Peyer's patch (tissue), 4 donors: ENCODE measurements around the gene GPR183. TPM values are rescaled to one million over a fixed set of nuclear protein-coding genes. Genes with fewer than 3 reads are reported as not detected.

Experiments
- DNase-seq, 3 donors: peaks; one replicate each; pipeline ENCODE4 v3.0.0-alpha.2; 2017 to 2019
- H3K27ac ChIP-seq, 4 donors: fragments of 200-600 bp; sonication (generic); one replicate each; pipeline ENCODE4 v1.5.1; 2016 to 2019
- H3K27me3 ChIP-seq, 2 donors: fragments of 200-600 bp; sonication (generic); one replicate each; pipeline ENCODE4 v1.5.1; 2019
- H3K36me3 ChIP-seq, 3 donors: fragments of 200-600 bp; sonication (generic); one replicate each; pipeline ENCODE4 v1.5.1; 2016 to 2019
- H3K4me1 ChIP-seq, 4 donors: fragments of 200-600 bp; sonication (generic); one replicate each; pipeline ENCODE4 v1.5.1; 2016 to 2019
- H3K4me3 ChIP-seq, 4 donors: fragments of 200-600 bp; sonication (generic); 1 replicate in 3 of 4; 2 replicates in 1 of 4; pipeline ENCODE4 v1.5.1; 2016 to 2019; ENCODE audit warnings: mild to moderate bottlenecking in 1 of 4
- H3K9me3 ChIP-seq, 4 donors: fragments of 200-600 bp; sonication (generic); one replicate each; pipeline ENCODE4 v1.5.1; 2016 to 2019; ENCODE audit warnings: mild to moderate bottlenecking in 1 of 4
- POLR2A ChIP-seq, 2 donors: fragments of 450-650 bp; IDR thresholded peaks; one replicate each; pipeline ENCODE4 v1.5.1; 2017; ENCODE audit warnings: antibody characterized with exemption in 2 of 2, mild to moderate bottlenecking in 2 of 2, moderate library complexity in 2 of 2
- total RNA-seq, 4 donors: library from RNA; depleted of rRNA; stranded (reverse); fragments of >200 nt; gene quantifications; one replicate each; pipeline ENCODE4 v1.1.0, GENCODE V29; 2016
- TF ChIP-seq, protein P1 (sequence below), 6 experiments: fragments of 450-650 bp in 4 of 6; fragments of 200-600 bp in 2 of 6; sonication (generic) in 1 of 6; IDR thresholded peaks; one replicate each; pipeline ENCODE4 v1.5.1; 2017 to 2019; ENCODE audit warnings: antibody characterized with exemption in 6 of 6, mild to moderate bottlenecking in 3 of 6, moderate library complexity in 1 of 6

The GPR183 gene
- total RNA-seq, 4 donors from 2014 or later = 1.1 to 24.8 (median 3.9) TPM

DNA sequence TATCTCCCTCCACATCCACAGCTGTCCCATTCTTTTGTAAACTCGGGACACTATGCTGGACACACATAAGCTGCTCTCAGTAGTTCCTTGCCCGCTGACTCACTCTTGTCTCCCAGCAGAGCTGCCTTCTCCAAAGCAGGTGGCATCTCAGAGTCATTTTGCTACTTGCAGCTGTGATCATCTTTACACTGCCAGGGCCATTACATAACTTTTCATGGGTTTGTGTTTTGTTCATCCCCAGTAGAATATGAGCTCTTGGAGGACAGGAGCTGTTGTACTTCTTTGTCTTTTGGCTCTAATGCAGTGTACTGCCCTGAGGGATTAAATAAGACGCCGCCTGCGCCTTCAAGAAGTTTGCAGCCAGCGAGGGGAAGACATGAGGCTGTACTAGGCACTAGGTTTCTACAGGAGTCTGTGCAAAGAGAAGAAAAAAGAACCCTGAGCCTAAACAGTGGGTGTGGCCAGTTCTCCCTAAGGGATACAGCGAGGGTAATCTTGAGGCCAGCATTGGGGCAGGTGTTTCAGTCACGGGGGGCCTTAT, 40.8 kb upstream of the GPR183 start:
- Histone ChIP-seq H3K9me3 (no peaks in the 10 kb centered on the region), H3K4me1 (no peaks in the 10 kb centered on the region), H3K4me3 (no peak overlapping the region), H3K27me3 (no peaks in the 10 kb centered on the region), H3K27ac (peak overlapping the region in 1 of 4 donors; percentile 34), H3K36me3 (peaks cover 0 to 47% (median 0%) of the 10 kb centered on the region in 3 donors)
- DNase-seq = no peak
- TF ChIP-seq, protein P1, sequence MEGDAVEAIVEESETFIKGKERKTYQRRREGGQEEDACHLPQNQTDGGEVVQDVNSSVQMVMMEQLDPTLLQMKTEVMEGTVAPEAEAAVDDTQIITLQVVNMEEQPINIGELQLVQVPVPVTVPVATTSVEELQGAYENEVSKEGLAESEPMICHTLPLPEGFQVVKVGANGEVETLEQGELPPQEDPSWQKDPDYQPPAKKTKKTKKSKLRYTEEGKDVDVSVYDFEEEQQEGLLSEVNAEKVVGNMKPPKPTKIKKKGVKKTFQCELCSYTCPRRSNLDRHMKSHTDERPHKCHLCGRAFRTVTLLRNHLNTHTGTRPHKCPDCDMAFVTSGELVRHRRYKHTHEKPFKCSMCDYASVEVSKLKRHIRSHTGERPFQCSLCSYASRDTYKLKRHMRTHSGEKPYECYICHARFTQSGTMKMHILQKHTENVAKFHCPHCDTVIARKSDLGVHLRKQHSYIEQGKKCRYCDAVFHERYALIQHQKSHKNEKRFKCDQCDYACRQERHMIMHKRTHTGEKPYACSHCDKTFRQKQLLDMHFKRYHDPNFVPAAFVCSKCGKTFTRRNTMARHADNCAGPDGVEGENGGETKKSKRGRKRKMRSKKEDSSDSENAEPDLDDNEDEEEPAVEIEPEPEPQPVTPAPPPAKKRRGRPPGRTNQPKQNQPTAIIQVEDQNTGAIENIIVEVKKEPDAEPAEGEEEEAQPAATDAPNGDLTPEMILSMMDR (IDR thresholded peaks at IDR 0.05) = no peak
- TF ChIP-seq POLR2A (IDR thresholded peaks at IDR 0.05) = no peak

DNA sequence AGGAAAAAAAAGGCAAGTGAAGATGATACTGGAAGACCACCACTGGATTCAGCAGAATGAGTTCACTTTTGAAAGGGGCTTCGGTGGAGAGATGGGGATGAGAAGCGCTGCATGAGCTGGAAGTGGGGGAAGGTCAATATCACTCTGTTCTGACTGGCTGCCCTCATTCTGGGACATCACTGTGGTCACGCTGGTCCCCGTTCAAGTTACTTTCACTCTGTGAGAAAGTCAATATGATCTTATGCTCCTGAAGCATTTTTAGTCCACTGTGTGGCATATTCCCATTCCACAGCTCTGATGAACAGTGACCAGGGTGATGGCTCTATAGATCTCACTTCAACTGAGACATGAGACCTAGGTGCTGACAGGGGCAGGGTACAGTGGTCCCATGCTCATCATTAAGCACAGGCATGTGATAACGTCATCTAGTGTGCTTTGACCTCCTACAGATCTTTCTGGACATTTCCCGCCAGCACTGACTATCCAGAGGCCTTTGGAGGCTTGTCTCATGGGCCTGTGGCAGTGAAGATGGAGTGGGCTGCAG, 40.2 kb upstream of the GPR183 start:
- H3K4me1 ChIP-seq = no peaks in the 10 kb centered on the region
- TF ChIP-seq, protein P1 (IDR thresholded peaks at IDR 0.05) = no peak
- no peak for TF ChIP-seq POLR2A (IDR thresholded peaks at IDR 0.05)
- no peak overlapping the region for H3K4me3 ChIP-seq
- no peaks in the 10 kb centered on the region for H3K27me3 ChIP-seq
- peaks cover 0 to 53% (median 0%) of the 10 kb centered on the region in 3 donors for H3K36me3 ChIP-seq
- no peaks in the 10 kb centered on the region for H3K9me3 ChIP-seq
- peak overlapping the region in 1 of 4 donors; percentile 34 for H3K27ac ChIP-seq
- DNase-seq = no peak

DNA sequence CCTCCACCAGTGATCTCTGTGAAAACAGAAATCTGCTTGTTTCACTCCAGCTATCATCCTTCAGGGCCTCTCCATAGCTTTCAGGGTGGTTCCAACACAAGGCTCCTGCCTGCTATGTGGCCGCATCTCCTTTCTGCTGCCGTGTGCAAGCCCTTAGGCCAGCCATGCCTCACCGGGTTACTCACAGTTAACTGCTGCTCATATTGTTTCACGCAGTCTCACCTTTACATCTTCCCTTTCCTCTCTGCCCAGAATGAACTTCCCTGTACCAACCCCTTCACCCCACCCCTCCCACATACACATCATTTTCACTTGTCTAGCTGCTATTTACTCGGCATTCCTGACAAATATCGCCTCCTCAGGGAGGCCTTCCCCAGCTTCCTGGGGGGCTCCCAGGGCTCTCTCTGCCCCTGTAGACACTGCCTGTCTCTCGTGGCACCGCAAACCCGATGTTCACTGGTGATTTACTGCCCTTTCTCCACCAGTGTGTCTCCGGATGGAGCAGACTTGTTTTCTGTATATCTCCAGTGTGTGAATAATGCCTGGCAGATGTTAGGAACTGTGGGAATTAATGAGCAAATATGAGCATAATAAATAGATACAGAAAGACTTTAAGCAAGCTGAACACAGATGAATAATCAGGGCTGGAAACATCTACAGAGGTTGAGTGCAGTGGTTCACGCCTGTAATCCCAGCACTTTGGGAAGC, 39.3 kb upstream of the GPR183 start:
- Histone ChIP-seq H3K27me3 (no peaks in the 10 kb centered on the region), H3K9me3 (no peaks in the 10 kb centered on the region), H3K36me3 (peaks cover 0 to 62% (median 0%) of the 10 kb centered on the region in 3 donors), H3K27ac (no peak overlapping the region), H3K4me3 (no peak overlapping the region), H3K4me1 (no peaks in the 10 kb centered on the region)
- DNase-seq = no peak
- TF ChIP-seq POLR2A (IDR thresholded peaks at IDR 0.05) = no peak
- TF ChIP-seq, protein P1 (IDR thresholded peaks at IDR 0.05) = no peak

DNA sequence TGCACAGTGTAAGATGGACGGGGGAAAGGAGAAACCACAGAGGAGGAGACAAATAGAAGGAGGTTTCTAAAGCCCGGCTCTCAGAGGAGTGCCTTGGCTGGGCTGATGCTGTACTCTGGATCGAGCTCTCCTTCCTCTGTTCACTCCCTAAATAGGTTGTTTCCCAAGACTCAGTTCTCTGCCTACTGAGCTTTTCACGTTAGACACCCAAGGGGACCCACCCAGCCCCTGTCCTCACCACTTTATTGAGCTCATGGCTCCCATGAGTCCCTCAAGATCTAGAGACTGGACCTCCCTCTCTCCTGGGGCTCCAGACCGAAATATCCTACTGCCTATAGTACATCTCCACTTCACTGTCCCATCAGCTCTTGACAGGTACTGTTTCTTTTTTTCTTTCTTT, 38.1 kb upstream of the GPR183 start:
- no peak for DNase-seq
- Histone ChIP-seq H3K27me3 (no peaks in the 10 kb centered on the region), H3K4me1 (no peaks in the 10 kb centered on the region), H3K27ac (no peak overlapping the region), H3K4me3 (no peak overlapping the region), H3K9me3 (no peaks in the 10 kb centered on the region), H3K36me3 (peaks cover 0 to 74% (median 0%) of the 10 kb centered on the region in 3 donors)
- TF ChIP-seq, protein P1 (IDR thresholded peaks at IDR 0.05) = no peak
- no peak for TF ChIP-seq POLR2A (IDR thresholded peaks at IDR 0.05)

DNA sequence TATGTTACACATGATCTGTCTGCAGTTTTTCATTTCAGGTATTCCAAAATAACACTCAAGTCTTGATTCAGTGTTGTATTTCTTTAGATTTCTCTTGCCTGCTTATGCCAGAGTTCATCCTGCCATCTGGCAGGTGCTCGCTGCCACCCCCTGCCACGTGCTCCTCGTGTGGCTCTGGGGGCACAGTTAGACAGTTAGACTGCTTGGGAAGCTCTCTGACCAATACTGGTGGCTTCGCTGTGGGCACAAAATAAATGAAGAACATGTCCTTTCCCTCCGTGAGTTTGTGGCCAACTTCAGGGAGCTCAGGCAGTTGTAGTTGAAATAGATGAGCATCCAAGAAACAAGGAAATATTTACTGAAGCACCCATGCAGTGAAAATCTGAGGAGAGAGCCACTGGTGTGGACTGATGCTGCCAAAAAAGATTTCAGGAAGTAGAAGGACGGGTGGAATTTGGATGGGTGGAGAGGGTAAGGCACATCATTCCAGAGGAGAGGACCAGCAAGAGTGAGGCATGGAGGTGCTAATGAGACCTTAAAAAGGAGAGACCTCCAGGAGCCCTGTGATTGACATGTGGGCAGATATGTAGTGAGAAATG, 37.5 kb upstream of the GPR183 start:
- DNase-seq = no peak
- no peak overlapping the region for H3K4me3 ChIP-seq
- TF ChIP-seq POLR2A (IDR thresholded peaks at IDR 0.05) = no peak
- TF ChIP-seq, protein P1 (IDR thresholded peaks at IDR 0.05) = no peak
- no peak overlapping the region for H3K27ac ChIP-seq
- H3K9me3 ChIP-seq = no peaks in the 10 kb centered on the region
- H3K36me3 ChIP-seq = peaks cover 0 to 80% (median 0%) of the 10 kb centered on the region in 3 donors
- no peaks in the 10 kb centered on the region for H3K27me3 ChIP-seq
- no peaks in the 10 kb centered on the region for H3K4me1 ChIP-seq
